Prostate gland (tissue), 2 donors: ENCODE results near the gene FAM131B. TPM values are rescaled to one million over a fixed set of nuclear protein-coding genes. Genes with fewer than 3 reads are reported as not detected.

ENCODE experiments used
- DNase-seq: peaks from one replicate; pipeline ENCODE4 v3.0.0-alpha.2; 2019; ENCODE audit warnings: low spot score
- H3K27ac ChIP-seq, 2 donors: fragments of 200-600 bp; sonication (generic); 2 replicates each; pipeline ENCODE4 v1.5.1; 2017 to 2019
- H3K27me3 ChIP-seq: fragments of 200-600 bp; sonication (generic); replicated peaks from 2 replicates; pipeline ENCODE4 v1.5.1; 2019; ENCODE audit not compliant: insufficient read depth
- H3K36me3 ChIP-seq, 2 donors: fragments of 200-600 bp; sonication (generic); 1 replicate in 1 of 2; 2 replicates in 1 of 2; pipeline versions ENCODE4 v1.5.1 to v1.8.1; 2017 to 2019
- H3K4me1 ChIP-seq: fragments of 200-600 bp; sonication (generic); replicated peaks from 2 replicates; pipeline ENCODE4 v1.5.1; 2019
- H3K4me3 ChIP-seq, 2 donors: fragments of 200-600 bp; sonication (generic); 2 replicates each; pipeline ENCODE4 v1.5.1; 2017 to 2019
- H3K9me3 ChIP-seq: fragments of 200-600 bp; sonication (generic); 2 replicates; pipeline ENCODE4 v1.5.1; 2017
- CTCF ChIP-seq, 4 experiments: fragments of 200-600 bp in 2 of 4; fragments of 450-650 bp in 2 of 4; sonication (generic) in 2 of 4; IDR thresholded peaks; 1 replicate in 3 of 4; 2 replicates in 1 of 4; pipeline ENCODE4 v1.5.1; 2016 to 2019; ENCODE audit warnings: antibody characterized with exemption in 4 of 4, mild to moderate bottlenecking in 2 of 4, moderate library complexity in 2 of 4
- POLR2A ChIP-seq: fragments of 450-650 bp; IDR thresholded peaks from one replicate; pipeline ENCODE4 v1.6.1; 2016; ENCODE audit warnings: antibody characterized with exemption, mild to moderate bottlenecking
- POLR2AphosphoS5 ChIP-seq: sonication (generic); formaldehyde crosslinking; IDR thresholded peaks from one replicate; pipeline ENCODE4 v1.6.1; 2017; ENCODE audit warnings: antibody characterized with exemption
- WGBS: methylation state at CpG from one replicate; pipeline ENCODE4 v1.1.5; 2018; 5-methylcytosine and 5-hydroxymethylcytosine counted together
- intact Hi-C: fragments of 100-400 bp; cut with DNase I; formaldehyde crosslinking; loops from one replicate; pipeline ENCODE4 v1.14.2; 2022
- total RNA-seq, 2 donors: library from RNA; depleted of rRNA; stranded (reverse); fragments of >200 nt; gene quantifications; one replicate each; pipeline ENCODE4 v1.1.0, GENCODE V29; 2016

The FAM131B gene
- total RNA-seq, 2 donors from 2014 or later, result 0.32 to 1.2 TPM

- intact Hi-C loops, result loop anchor here (10.0 kb wide), 1 partner anchor 542 kb away; the partner anchor contains the start of gene EPHB6
- Histone ChIP-seq H3K4me1 (no peaks in the 10 kb centered on the region), H3K4me3 (no peak overlapping the region), H3K36me3 (no peaks in the 10 kb centered on the region), H3K9me3 (no peaks in the 10 kb centered on the region), H3K27ac (no peak overlapping the region), H3K27me3 (no peaks in the 10 kb centered on the region)
- WGBS, result 86% methylated on average over 28 of the region's 28 CpGs
- no peak for TF ChIP-seq POLR2A
- no peak for TF ChIP-seq POLR2AphosphoS5
- TF ChIP-seq CTCF (IDR thresholded peaks at IDR 0.05), result no peak
- no peak for DNase-seq
These were observed 34.4 kb upstream of the FAM131B start for GRCh38 chr7:143396625-143397556.

GRCh38 chr7:143396182-143396581, 33.7 kb upstream of the FAM131B start:
- intact Hi-C loops, result loop anchor here (10.0 kb wide), 1 partner anchor 541 kb away; the partner anchor contains the start of gene EPHB6
- H3K4me3 ChIP-seq, result no peak overlapping the region
- H3K9me3 ChIP-seq, result no peaks in the 10 kb centered on the region
- no peaks in the 10 kb centered on the region for H3K27me3 ChIP-seq
- no peaks in the 10 kb centered on the region for H3K36me3 ChIP-seq
- no peaks in the 10 kb centered on the region for H3K4me1 ChIP-seq
- no peak overlapping the region for H3K27ac ChIP-seq
- TF ChIP-seq POLR2A, result no peak
- no peak for TF ChIP-seq CTCF (IDR thresholded peaks at IDR 0.05)
- no peak for TF ChIP-seq POLR2AphosphoS5
- 83% methylated on average over 7 of the region's 7 CpGs for WGBS
- no peak for DNase-seq

- TF ChIP-seq POLR2A (no peak), CTCF (IDR thresholded peaks at IDR 0.05) (no peak), POLR2AphosphoS5 (no peak)
- H3K36me3 ChIP-seq, result no peaks in the 10 kb centered on the region
- no peak overlapping the region for H3K4me3 ChIP-seq
- intact Hi-C loops, result loop anchor here (10.0 kb wide), 1 partner anchor 541 kb away; the partner anchor contains the start of gene EPHB6
- H3K27ac ChIP-seq, result no peak overlapping the region
- WGBS, result 74% methylated on average over 21 of the region's 21 CpGs
- H3K9me3 ChIP-seq, result no peaks in the 10 kb centered on the region
- no peaks in the 10 kb centered on the region for H3K4me1 ChIP-seq
- no peak for DNase-seq
- H3K27me3 ChIP-seq, result no peaks in the 10 kb centered on the region
These were observed 33.0 kb upstream of the FAM131B start for GRCh38 chr7:143395187-143396149.

GRCh38 chr7:143394777-143395176, 32.3 kb upstream of the FAM131B start:
- Histone ChIP-seq H3K4me3 (no peak overlapping the region), H3K36me3 (no peaks in the 10 kb centered on the region), H3K27me3 (no peaks in the 10 kb centered on the region), H3K4me1 (no peaks in the 10 kb centered on the region), H3K27ac (no peak overlapping the region), H3K9me3 (no peaks in the 10 kb centered on the region)
- no peak for TF ChIP-seq POLR2AphosphoS5
- no peak for TF ChIP-seq CTCF (IDR thresholded peaks at IDR 0.05)
- no peak for TF ChIP-seq POLR2A
- DNase-seq, result no peak
- intact Hi-C loops, result loop anchor here (10.0 kb wide), 1 partner anchor 540 kb away; the partner anchor contains the start of gene EPHB6
- 88% methylated on average over 6 of the region's 6 CpGs for WGBS
